Measurements from ENCODE around the gene TNFRSF1A.
A peak's percentile ranks its signal among the peaks of the same experiment; 100 is the strongest.

GRCh38 chr12:6312529-6313325 lies 29.1 kb downstream of the TNFRSF1A start:
- TF ChIP-seq CTCF (IDR thresholded peaks at IDR 0.05) (no peak), POLR2A (IDR thresholded peaks at IDR 0.05) (peak; percentile 78)

Data from transverse colon (tissue), 3 donors.